Activated CD4-positive, alpha-beta T cell treated with anti-CD3 and anti-CD28 coated beads, Interleukin-2, amount 50 U/mL, for 1 hour (primary cell): ENCODE data around the gene NCOA6.
A peak's percentile ranks its signal among the peaks of the same experiment; 100 is the strongest.

Experiments
- DNase-seq: peaks from one replicate; pipeline ENCODE4 v3.0.0-alpha.2; 2020

The NCOA6 gene

DNA sequence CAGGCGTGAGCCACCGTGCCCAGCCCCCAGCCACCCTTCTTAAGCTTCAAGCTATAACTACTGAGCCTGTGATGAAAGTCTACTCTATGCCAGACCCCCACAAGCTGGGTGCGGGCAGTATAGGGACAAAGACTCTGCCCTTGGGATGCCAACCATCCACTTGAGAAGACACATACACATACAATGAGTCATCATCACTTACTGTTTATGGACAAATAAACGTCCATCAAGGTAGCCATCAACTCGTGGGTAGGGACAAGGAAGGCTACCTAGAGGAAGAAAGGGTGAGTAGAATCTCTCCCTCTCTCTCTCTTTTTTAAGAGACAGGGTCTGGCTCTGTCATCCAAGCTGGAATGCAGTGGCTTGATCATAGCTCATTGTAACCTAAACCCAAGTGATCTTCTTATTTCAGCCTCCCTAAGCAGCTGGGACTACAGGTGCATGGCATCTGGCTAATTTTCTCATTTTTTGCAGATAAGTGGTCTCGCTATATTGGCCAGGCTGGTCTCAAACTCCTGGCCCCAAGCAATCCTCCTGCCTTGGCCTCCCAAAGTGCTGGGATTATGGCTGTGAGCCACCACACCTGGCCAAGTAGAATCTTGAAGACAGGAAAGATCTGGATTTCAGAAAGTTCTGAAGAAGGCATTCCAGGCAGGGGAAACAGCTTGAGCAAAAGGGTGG is 123.9 kb downstream of the NCOA6 start:
- DNase-seq, result no peak

- no peak for DNase-seq
Measured at GRCh38 chr20:34693414-34693813, 132.0 kb downstream of the NCOA6 start.

- no peak for DNase-seq
Measured at GRCh38 chr20:34691838-34692237, 133.6 kb downstream of the NCOA6 start.

- no peak for DNase-seq
Measured at GRCh38 chr20:34689486-34689885, 136.0 kb downstream of the NCOA6 start.

DNA sequence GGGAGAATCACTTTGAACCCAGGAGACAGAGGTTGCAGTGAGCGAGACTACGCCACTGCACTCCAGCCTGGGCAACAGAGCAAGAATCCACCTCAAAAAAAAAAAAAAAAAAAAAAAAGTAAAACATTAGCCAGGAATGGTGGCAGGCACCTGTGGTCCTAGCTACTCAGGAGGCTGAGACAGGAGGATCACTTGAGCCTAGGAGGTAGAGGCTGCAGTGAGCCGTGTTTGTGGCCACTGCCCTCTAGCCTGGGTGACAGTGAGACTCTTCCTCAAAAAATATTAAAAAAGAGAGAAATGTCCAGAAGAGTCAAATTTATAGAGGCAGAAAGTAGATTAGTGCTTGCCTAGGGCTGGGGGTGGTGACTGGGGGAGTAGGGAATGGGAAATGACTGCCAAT is 141.8 kb downstream of the NCOA6 start:
- no peak for DNase-seq

DNA sequence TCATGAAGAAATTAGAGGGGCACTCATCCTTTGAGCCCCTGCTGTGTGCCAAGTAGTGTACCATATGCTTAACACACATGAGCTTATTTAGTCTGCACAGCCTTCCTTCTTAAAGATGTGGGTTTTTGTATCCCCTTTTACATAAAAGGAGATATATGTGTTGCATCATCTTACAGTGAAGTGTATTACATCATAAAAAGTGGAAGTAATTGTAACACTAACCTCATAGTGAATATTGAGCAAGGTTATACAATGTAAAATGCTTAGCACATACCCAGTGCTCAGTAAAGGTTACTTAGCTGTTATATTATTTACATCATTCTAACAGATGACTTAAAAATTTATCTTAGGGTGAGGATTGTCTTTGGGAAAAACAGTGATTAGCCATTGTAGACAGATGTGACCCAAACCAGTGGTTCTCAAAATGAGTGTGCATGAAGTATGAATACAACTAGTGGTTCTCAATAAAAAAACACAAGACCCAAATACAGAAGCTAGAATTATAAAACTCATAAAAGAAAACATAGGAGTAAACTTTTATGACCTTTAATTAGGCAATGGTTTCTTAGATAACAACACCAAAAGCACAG is 144.8 kb downstream of the NCOA6 start:
- no peak for DNase-seq

- DNase-seq, result peak; percentile 95
Measured at GRCh38 chr20:34676642-34677373, 148.6 kb downstream of the NCOA6 start, which contains the start of gene PIGU. PIGU (minus strand) TSS chr20:34677092; CDS start chr20:34677085, 7 bp downstream.

GRCh38 chr20:34675993-34676641 is 149.3 kb downstream of the NCOA6 start:
- no peak for DNase-seq

- no peak for DNase-seq
Measured at GRCh38 chr20:34675561-34675960, 149.9 kb downstream of the NCOA6 start.

DNA sequence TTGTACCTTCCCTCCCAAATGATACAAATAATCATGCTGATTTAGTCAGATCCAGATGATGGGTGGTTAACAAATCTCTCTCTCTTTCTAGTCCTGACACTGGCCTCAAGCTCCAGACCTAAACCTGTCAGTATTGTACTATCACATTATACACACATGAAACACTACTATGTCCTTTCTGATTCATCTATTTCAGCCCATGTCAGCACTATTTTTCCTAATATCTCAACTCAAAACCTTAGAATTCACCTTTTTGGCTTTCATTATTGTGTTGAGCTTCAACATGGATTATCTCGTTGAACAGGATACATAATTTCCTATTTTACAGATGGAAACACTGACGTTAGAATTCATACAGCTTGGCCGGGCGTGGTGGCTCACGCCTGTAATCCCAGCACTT is 152.0 kb downstream of the NCOA6 start:
- DNase-seq, result no peak

GRCh38 chr20:34669094-34669493 is 156.4 kb downstream of the NCOA6 start:
- no peak for DNase-seq
